Fibroblast of mammary gland (primary cell): ENCODE results near the gene TRPV2.

ENCODE experiments used
- DNase-seq: peaks from one replicate; pipeline ENCODE4 v3.0.0-alpha.2; 2010; ENCODE audit warnings: low read depth
- H3K4me3 ChIP-seq: 2 replicates; pipeline ENCODE4 v1.5.1; 2011; ENCODE audit warnings: low read depth, mild to moderate bottlenecking, low read length, moderate library complexity; ENCODE audit not compliant: control insufficient read depth
- CTCF ChIP-seq: conservative IDR thresholded peaks from 2 replicates; pipeline ENCODE4 v1.5.1; 2011; ENCODE audit warnings: low read depth, low read length, inconsistent platforms; ENCODE audit not compliant: control insufficient read depth, insufficient read depth

TRPV2 gene

GRCh38 chr17:16415031-16415924 is at the start of gene TRPV2:
Gene TRPV2, plus strand, starts transcription at chr17:16415571. Its CDS starts 2,098 bp downstream, at chr17:16417669.
- no peak for DNase-seq
- peak; percentile 24 for TF ChIP-seq CTCF
- peak within 1 kb of the TSS; percentile 62 for H3K4me3 ChIP-seq

- H3K4me3 ChIP-seq, result no peak overlapping the region
- no peak for TF ChIP-seq CTCF
- peak; percentile 93 for DNase-seq
Measured at GRCh38 chr17:16371742-16372141, 43.6 kb upstream of the TRPV2 start.

GRCh38 chr17:16374146-16374938 is 41.0 kb upstream of the TRPV2 start:
- peak; percentile 90 for DNase-seq
- H3K4me3 ChIP-seq, result no peak overlapping the region
- TF ChIP-seq CTCF, result no peak

- TF ChIP-seq CTCF, result no peak
- no peak overlapping the region for H3K4me3 ChIP-seq
- DNase-seq, result peak; percentile 89
Measured at GRCh38 chr17:16377941-16378341, 37.4 kb upstream of the TRPV2 start.

GRCh38 chr17:16378636-16379282 is 36.6 kb upstream of the TRPV2 start:
- H3K4me3 ChIP-seq, result no peak overlapping the region
- TF ChIP-seq CTCF, result no peak
- DNase-seq, result no peak

- no peak for DNase-seq
- no peak overlapping the region for H3K4me3 ChIP-seq
- no peak for TF ChIP-seq CTCF
Measured at GRCh38 chr17:16379654-16380053, 35.7 kb upstream of the TRPV2 start.
